GM12875 (cell line): ENCODE measurements around the gene NFKB1.

Source experiments
- H3K4me3 ChIP-seq: one replicate; pipeline ENCODE4 v1.5.1; 2011; ENCODE audit warnings: low read depth, low read length, control low read depth
- TF ChIP-seq, protein P1 (sequence below): IDR thresholded peaks from 2 replicates; pipeline ENCODE4 v1.5.1; 2011; ENCODE audit warnings: low read depth, mild to moderate bottlenecking, control low read depth, inconsistent platforms, low read length, moderate library complexity, borderline replicate concordance; ENCODE audit not compliant: insufficient read depth

The NFKB1 gene

DNA sequence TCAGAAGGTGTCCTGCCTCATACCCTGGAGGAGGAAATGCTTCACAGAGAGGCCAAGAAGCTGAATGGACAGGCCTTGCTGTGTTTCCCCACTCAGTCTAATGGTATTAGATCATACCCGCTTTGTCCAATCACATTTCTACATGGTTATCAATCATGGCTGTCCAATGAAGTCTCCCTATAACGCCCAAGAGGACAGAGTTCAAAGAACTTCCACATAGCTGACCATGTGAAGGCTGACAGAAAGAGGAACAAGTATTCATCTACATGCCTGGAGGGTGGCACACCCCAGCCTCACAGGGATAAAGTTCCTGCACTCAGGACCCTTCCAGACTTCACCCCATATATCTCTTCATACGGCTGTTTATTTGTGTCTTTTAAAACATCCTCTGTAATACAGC lies 136.2 kb downstream of the NFKB1 start:
- TF ChIP-seq, protein P1, sequence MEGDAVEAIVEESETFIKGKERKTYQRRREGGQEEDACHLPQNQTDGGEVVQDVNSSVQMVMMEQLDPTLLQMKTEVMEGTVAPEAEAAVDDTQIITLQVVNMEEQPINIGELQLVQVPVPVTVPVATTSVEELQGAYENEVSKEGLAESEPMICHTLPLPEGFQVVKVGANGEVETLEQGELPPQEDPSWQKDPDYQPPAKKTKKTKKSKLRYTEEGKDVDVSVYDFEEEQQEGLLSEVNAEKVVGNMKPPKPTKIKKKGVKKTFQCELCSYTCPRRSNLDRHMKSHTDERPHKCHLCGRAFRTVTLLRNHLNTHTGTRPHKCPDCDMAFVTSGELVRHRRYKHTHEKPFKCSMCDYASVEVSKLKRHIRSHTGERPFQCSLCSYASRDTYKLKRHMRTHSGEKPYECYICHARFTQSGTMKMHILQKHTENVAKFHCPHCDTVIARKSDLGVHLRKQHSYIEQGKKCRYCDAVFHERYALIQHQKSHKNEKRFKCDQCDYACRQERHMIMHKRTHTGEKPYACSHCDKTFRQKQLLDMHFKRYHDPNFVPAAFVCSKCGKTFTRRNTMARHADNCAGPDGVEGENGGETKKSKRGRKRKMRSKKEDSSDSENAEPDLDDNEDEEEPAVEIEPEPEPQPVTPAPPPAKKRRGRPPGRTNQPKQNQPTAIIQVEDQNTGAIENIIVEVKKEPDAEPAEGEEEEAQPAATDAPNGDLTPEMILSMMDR: no peak
- H3K4me3 ChIP-seq: no peak overlapping the region

DNA sequence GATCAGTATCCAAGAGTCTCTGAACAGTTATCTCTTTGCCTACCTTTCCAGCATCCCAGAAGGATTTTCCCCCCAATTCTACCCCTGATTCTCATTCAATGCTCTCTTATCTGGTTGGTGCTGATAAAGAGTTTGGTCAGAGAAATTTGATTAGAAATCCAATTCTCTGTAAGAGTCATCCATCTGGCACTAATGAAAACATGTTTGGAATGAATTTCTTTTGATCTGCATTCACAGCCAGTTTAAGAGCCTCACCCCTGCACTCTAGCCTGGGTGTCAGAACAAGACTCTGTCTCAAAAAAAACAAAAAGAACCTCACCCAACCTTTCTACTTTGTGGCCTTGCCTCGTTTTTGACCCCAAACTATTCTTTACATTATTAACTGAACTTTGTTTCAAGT lies 137.5 kb downstream of the NFKB1 start:
- no peak overlapping the region for H3K4me3 ChIP-seq
- TF ChIP-seq, protein P1: no peak

DNA sequence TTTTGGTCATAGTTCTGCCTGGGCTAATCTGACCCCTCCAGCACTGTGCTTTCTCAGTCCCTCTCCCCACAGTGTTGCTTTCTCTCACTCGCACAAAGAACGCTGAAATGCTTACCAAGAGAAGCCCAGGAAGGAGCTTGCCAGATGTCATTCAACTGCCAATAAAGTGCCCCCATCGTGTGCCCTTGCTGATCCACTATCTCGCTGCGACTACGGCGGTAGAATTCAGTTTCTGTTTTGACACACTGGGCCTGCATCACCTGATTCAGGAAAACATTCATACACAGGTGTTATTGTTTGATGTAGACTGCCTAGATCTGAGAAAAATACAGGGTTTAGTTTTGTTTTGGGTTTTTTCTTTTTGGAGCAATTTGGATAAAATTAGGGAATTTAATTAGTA lies 138.4 kb downstream of the NFKB1 start:
- TF ChIP-seq, protein P1: no peak
- no peak overlapping the region for H3K4me3 ChIP-seq

DNA sequence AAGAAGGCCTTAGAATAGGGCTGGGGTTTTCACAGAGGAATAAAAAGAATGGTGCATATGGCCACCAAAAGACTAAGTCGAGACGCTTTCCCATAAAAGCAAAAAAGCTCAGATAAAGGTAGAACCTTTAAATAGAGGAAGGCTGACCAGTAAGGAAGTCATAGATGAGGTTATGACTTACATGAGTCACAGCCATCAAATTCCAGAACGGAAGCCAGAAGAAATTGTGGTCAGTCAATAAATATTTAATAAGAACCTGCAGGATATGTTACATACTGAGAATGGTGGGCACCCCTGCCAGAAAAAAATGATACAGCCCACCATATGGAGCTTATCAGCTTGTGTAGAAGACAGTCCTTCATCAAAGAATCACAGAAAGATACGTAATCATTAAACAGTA lies 139.5 kb downstream of the NFKB1 start:
- no peak overlapping the region for H3K4me3 ChIP-seq
- TF ChIP-seq, protein P1: no peak

DNA sequence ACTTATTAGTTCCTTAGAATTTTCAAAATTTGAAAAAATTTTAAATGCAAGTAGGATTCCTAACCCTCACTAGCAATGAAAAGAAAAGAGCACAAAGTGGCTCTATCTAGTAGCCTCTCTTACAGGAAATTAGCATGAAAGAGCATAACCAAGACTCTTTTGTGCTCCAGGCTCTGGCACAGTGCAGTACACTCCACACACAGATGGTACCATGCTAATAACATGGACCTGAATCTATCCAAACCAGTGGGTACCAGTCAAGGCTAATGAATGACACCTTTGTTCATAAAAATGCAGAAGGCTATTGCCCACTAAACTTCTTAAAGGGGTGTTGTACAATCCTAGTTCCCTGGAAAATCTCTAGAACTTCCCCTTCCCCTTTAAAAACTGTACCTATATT lies 140.6 kb downstream of the NFKB1 start:
- H3K4me3 ChIP-seq: no peak overlapping the region
- TF ChIP-seq, protein P1: no peak

DNA sequence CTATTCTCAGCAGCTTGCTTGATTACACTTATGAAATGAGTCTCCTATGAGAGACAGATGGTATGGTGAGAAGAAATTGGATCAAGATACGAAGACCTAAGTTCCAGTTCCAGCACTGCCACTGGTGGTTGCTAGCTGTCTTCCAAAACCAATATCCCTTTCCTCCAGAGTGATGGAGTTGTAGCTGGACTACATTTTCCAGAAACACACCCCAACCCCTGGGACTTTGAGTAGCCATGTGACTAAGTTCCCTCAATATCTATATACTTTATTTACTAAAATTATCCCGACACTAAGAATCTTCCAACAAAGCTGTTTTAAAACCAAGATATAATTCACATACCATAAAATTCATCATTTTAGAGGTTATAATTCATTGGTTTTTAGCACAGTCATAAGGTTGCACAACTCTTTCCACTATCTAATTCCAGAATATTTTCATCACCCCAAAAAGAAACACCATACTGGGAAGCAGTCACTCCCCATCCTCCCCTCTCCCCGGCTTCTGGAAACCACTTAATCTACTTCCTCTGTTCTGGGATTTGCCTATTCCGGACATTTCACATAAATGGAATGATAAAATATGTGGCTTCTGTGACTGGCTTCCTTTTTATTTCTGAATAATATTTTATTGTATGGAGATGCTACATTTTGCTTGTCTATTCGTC lies 141.6 kb downstream of the NFKB1 start:
- TF ChIP-seq, protein P1: no peak
- no peak overlapping the region for H3K4me3 ChIP-seq

DNA sequence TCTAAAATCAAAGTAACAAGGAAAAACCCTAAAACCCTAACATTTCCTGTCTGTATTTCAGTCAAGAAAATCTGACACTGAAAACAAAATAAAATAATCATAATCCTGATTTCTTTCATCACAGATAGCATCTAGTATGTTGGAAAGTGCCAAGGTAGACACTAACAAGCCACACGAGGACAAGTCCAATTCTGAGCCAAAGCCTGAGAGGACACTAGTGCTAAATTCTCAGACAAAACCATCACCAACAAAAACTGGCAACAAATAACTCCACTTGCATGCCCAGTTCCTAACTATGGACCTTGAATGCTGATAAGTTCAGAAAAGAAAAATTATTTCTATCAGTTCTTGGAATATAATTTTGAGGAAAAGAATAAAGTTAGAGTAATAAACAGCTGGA lies 146.0 kb downstream of the NFKB1 start:
- TF ChIP-seq, protein P1: no peak
- no peak overlapping the region for H3K4me3 ChIP-seq
